ENCODE results near the gene CALCR. TPM values are rescaled to one million over a fixed set of nuclear protein-coding genes. Genes with fewer than 3 reads are reported as not detected.

The CALCR gene
- total RNA-seq, 1 experiment from 2014 or later, result not detected

- intact Hi-C loops (cut with micrococcal nuclease), result no loop called here
- Histone ChIP-seq H4K20me1 (ENCODE audit: low read length) (no peaks in the 10 kb centered on the region), H3K36me3 (ENCODE audit: low read depth, low read length) (no peaks in the 10 kb centered on the region), H3K9me2 (replicated peaks; ENCODE audit: low read length) (no peaks in the 10 kb centered on the region), H3K4me2 (ENCODE audit: low read length) (no peak overlapping the region), H3K4me1 (ENCODE audit: insufficient read depth, low read length) (no peaks in the 10 kb centered on the region), H3K27ac (ENCODE audit: low read length) (no peak overlapping the region), H2AFZ (ENCODE audit: low read length) (no peak overlapping the region), H3K79me2 (ENCODE audit: low read length) (no peaks in the 10 kb centered on the region), H3K27me3 (ENCODE audit: low read length) (peaks cover 60% of the 10 kb centered on the region), H3K4me3 (ENCODE audit: low read length) (no peak overlapping the region), H3K9me3 (ENCODE audit: low read length) (no peaks in the 10 kb centered on the region), H3F3A (ENCODE audit: low read length, unreplicated experiment) (no peaks in the 10 kb centered on the region), H3K9ac (ENCODE audit: low read length) (no peak overlapping the region)
- BruUV-seq (replicated peaks), result no TSS peak
- ChIA-PET POLR2A (ENCODE audit: unreplicated experiment) (no interaction called here), CTCF (no interaction called here)
- no peak for TF ChIP-seq EZH2 (IDR thresholded peaks at IDR 0.05; ENCODE audit: low read length, unreplicated experiment)
- TF ChIP-seq, protein P1, sequence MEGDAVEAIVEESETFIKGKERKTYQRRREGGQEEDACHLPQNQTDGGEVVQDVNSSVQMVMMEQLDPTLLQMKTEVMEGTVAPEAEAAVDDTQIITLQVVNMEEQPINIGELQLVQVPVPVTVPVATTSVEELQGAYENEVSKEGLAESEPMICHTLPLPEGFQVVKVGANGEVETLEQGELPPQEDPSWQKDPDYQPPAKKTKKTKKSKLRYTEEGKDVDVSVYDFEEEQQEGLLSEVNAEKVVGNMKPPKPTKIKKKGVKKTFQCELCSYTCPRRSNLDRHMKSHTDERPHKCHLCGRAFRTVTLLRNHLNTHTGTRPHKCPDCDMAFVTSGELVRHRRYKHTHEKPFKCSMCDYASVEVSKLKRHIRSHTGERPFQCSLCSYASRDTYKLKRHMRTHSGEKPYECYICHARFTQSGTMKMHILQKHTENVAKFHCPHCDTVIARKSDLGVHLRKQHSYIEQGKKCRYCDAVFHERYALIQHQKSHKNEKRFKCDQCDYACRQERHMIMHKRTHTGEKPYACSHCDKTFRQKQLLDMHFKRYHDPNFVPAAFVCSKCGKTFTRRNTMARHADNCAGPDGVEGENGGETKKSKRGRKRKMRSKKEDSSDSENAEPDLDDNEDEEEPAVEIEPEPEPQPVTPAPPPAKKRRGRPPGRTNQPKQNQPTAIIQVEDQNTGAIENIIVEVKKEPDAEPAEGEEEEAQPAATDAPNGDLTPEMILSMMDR (conservative IDR thresholded peaks at IDR 0.05; ENCODE audit: low read depth, low read length), result no peak
- no peak for TF ChIP-seq EZH2phosphoT487 (IDR thresholded peaks at IDR 0.05; ENCODE audit: borderline replicate concordance, low read length)
- no peak for DNase-seq
- ATAC-seq, result no peak
These were observed 110.8 kb downstream of the CALCR start for GRCh38 chr7:93463764-93464163.

DNA sequence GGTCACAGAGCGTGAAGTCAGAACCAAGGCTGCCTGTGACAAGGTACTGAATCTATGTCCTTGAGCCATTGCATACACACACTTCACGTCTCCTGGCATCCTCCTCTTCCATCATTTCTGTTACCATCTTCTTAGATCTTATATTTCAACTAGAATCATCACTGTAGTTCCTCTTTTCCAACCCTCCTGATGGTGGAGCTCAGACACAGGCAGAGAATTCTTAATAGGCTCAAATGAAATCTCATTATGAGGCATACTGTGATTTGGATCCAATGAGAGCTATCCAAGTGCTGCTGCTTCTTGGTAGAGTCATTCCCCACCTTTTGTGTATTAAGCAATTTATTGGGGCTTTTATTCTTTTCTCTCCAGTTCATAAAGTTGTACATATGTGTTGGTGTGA is 113.2 kb downstream of the CALCR start:
- no peak overlapping the region for H2AFZ ChIP-seq (ENCODE audit: low read length)
- TF ChIP-seq EZH2phosphoT487 (IDR thresholded peaks at IDR 0.05; ENCODE audit: borderline replicate concordance, low read length), result no peak
- TF ChIP-seq, protein P1 (conservative IDR thresholded peaks at IDR 0.05; ENCODE audit: low read depth, low read length), result 0 out of 2 replicates have a peak, but pooled peaks have one; percentile 11
- BruUV-seq (replicated peaks), result no TSS peak
- no peaks in the 10 kb centered on the region for H3K9me2 ChIP-seq (replicated peaks; ENCODE audit: low read length)
- no peaks in the 10 kb centered on the region for H3K79me2 ChIP-seq (ENCODE audit: low read length)
- no peak overlapping the region for H3K9ac ChIP-seq (ENCODE audit: low read length)
- H3K4me1 ChIP-seq (ENCODE audit: insufficient read depth, low read length), result no peaks in the 10 kb centered on the region
- intact Hi-C loops (cut with micrococcal nuclease), result no loop called here
- no peak overlapping the region for H3K4me2 ChIP-seq (ENCODE audit: low read length)
- H3K9me3 ChIP-seq (ENCODE audit: low read length), result no peaks in the 10 kb centered on the region
- H3K27ac ChIP-seq (ENCODE audit: low read length), result no peak overlapping the region
- no peak overlapping the region for H3K4me3 ChIP-seq (ENCODE audit: low read length)
- no peaks in the 10 kb centered on the region for H3K36me3 ChIP-seq (ENCODE audit: low read depth, low read length)
- H4K20me1 ChIP-seq (ENCODE audit: low read length), result no peaks in the 10 kb centered on the region
- DNase-seq (peak; percentile 6), ATAC-seq (no peak)
- CTCF ChIA-PET, result interaction anchor here (0.5 kb wide), 1 partner anchor 11 kb away, joined by 4 read pairs; no protein-coding TSS in a partner anchor
- H3F3A ChIP-seq (ENCODE audit: low read length, unreplicated experiment), result no peaks in the 10 kb centered on the region
- peaks cover 65% of the 10 kb centered on the region for H3K27me3 ChIP-seq (ENCODE audit: low read length)
- POLR2A ChIA-PET (ENCODE audit: unreplicated experiment), result no interaction called here

GRCh38 chr7:93453262-93453661 is 121.3 kb downstream of the CALCR start:
- BruUV-seq (replicated peaks), result no TSS peak
- Histone ChIP-seq H3K9ac (ENCODE audit: low read length) (no peak overlapping the region), H3K79me2 (ENCODE audit: low read length) (no peaks in the 10 kb centered on the region), H4K20me1 (ENCODE audit: low read length) (no peaks in the 10 kb centered on the region), H3K36me3 (ENCODE audit: low read depth, low read length) (no peaks in the 10 kb centered on the region), H3K4me2 (ENCODE audit: low read length) (no peak overlapping the region), H3K4me3 (ENCODE audit: low read length) (no peak overlapping the region), H3K9me2 (replicated peaks; ENCODE audit: low read length) (no peaks in the 10 kb centered on the region), H3K9me3 (ENCODE audit: low read length) (no peaks in the 10 kb centered on the region), H3K27me3 (ENCODE audit: low read length) (peaks cover 72% of the 10 kb centered on the region), H3F3A (ENCODE audit: low read length, unreplicated experiment) (no peaks in the 10 kb centered on the region), H3K27ac (ENCODE audit: low read length) (no peak overlapping the region), H2AFZ (ENCODE audit: low read length) (no peak overlapping the region), H3K4me1 (ENCODE audit: insufficient read depth, low read length) (no peaks in the 10 kb centered on the region)
- ATAC-seq, result no peak
- TF ChIP-seq EZH2 (IDR thresholded peaks at IDR 0.05; ENCODE audit: low read length, unreplicated experiment) (no peak), EZH2phosphoT487 (IDR thresholded peaks at IDR 0.05; ENCODE audit: borderline replicate concordance, low read length) (no peak)
- TF ChIP-seq, protein P1 (conservative IDR thresholded peaks at IDR 0.05; ENCODE audit: low read depth, low read length), result no peak
- intact Hi-C loops (cut with micrococcal nuclease), result no loop called here
- DNase-seq, result no peak
- ChIA-PET POLR2A (ENCODE audit: unreplicated experiment) (no interaction called here), CTCF (no interaction called here)
